Neural progenitor cell (in vitro differentiated cells): ENCODE results near the gene LMLN.

ENCODE experiments used
- CTCF ChIP-seq: fragments of 200-600 bp; sonication (generic); IDR thresholded peaks from 2 replicates; pipeline ENCODE4 v1.5.1; 2017; ENCODE audit warnings: antibody characterized with exemption, mild to moderate bottlenecking
- EZH2 ChIP-seq: fragments of 200-600 bp; sonication (generic); IDR thresholded peaks from 2 replicates; pipeline ENCODE4 v1.6.1; 2017; ENCODE audit warnings: antibody characterized with exemption, mild to moderate bottlenecking, moderate library complexity
- EZH2phosphoT487 ChIP-seq: fragments of 200-600 bp; sonication (generic); IDR thresholded peaks from 2 replicates; pipeline ENCODE4 v1.6.1; 2017; ENCODE audit warnings: antibody characterized with exemption

- TF ChIP-seq CTCF, result no peak
- no peak for TF ChIP-seq EZH2
- TF ChIP-seq EZH2phosphoT487, result no peak
Observed at GRCh38 chr3:198027045-198027798, 67.2 kb downstream of the LMLN start.
